ENCODE results near the gene NOD2.

DNA sequence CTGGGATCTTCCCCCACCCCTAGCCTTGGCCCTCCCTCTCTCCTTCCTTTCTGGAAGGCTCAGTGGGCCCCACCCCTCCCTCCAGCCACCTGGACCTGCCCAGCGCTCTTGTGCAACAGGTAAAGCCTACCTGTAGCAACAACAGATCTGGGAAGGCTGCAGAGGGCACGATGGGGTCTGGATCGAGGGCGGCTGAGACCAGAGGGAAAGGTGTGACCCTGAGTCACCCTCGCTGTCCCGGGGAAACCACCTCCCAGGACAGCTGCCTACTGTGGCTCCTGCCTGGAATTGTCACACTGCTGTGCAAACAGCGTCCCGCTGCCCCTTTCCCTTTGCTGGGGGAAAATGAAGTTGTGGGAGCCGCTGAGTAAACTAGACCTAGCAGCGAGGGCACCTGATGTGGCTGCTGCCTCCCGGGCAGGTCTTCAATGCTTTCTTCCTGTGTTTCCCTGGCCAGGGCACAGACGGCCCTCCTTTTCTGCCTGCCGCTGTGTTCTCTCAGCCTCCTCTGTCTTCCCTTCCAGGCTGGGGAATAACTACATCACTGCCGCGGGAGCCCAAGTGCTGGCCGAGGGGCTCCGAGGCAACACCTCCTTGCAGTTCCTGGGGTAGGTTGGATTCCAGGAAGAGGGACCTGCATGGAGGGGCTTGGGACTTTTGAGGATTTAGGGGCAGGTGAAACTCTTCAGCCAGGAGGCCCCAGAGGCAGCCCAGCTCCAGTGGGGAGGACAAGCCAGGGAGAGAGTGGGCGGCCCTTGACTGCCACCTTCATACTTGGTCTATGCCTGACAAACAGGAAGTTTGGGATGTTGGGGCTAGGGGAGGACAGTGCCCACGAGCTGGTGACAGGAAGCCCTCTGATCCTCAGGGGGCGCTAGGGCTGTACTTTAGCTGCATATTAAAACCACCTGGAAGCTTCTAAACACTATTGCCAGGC lies 26.3 kb downstream of the NOD2 start:
- TF ChIP-seq, protein P1, sequence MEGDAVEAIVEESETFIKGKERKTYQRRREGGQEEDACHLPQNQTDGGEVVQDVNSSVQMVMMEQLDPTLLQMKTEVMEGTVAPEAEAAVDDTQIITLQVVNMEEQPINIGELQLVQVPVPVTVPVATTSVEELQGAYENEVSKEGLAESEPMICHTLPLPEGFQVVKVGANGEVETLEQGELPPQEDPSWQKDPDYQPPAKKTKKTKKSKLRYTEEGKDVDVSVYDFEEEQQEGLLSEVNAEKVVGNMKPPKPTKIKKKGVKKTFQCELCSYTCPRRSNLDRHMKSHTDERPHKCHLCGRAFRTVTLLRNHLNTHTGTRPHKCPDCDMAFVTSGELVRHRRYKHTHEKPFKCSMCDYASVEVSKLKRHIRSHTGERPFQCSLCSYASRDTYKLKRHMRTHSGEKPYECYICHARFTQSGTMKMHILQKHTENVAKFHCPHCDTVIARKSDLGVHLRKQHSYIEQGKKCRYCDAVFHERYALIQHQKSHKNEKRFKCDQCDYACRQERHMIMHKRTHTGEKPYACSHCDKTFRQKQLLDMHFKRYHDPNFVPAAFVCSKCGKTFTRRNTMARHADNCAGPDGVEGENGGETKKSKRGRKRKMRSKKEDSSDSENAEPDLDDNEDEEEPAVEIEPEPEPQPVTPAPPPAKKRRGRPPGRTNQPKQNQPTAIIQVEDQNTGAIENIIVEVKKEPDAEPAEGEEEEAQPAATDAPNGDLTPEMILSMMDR (IDR thresholded peaks at IDR 0.05): no peak
- TF ChIP-seq POLR2A (IDR thresholded peaks at IDR 0.05): no peak

Data from thyroid gland (tissue), 4 donors.